ENCODE results near the gene PACRG. TPM values are rescaled to one million over a fixed set of nuclear protein-coding genes. Genes with fewer than 3 reads are reported as not detected.

PACRG gene
- total and polyA plus RNA-seq, 2 experiments from 2014 or later, result 0.17 to 0.68 TPM

- Histone ChIP-seq H3F3A (replicated peaks; ENCODE audit: low read depth) (no peaks in the 10 kb centered on the region), H3K4me2 (no peak overlapping the region), H2AFZ (no peak overlapping the region), H3K79me2 (replicated peaks; ENCODE audit: insufficient read depth) (no peaks in the 10 kb centered on the region), H4K20me1 (replicated peaks; ENCODE audit: insufficient read depth) (no peaks in the 10 kb centered on the region), H3K4me1 (ENCODE audit: insufficient read depth) (peaks cover 14% of the 10 kb centered on the region), H3K27me3 (ENCODE audit: insufficient read depth) (no peaks in the 10 kb centered on the region), H3K4me3 (no peak overlapping the region), H3K36me3 (ENCODE audit: insufficient read depth) (no peaks in the 10 kb centered on the region), H3K27ac (ENCODE audit: low read depth) (no peak overlapping the region), H3K9me2 (ENCODE audit: insufficient read depth) (no peaks in the 10 kb centered on the region)
- H3K27ac Mint-ChIP-seq, result no peak overlapping the region
- ATAC-seq (no peak), DNase-seq (ENCODE audit: low spot score) (no peak)
- peaks cover 11% of the 10 kb centered on the region for H3K4me1 Mint-ChIP-seq
- no peak for TF ChIP-seq CREB1 (CRISPR knock-in tag; IDR thresholded peaks at IDR 0.05; ENCODE audit: low read depth)
- no peak for TF ChIP-seq POLR2AphosphoS5 (IDR thresholded peaks at IDR 0.05; ENCODE audit: low read depth)
- TF ChIP-seq NANOG (IDR thresholded peaks at IDR 0.05; ENCODE audit: borderline replicate concordance), result no peak
- TF ChIP-seq EZH2phosphoT487 (IDR thresholded peaks at IDR 0.05; ENCODE audit: unreplicated experiment), result no peak
- no peak for TF ChIP-seq STAT1 (IDR thresholded peaks at IDR 0.05; ENCODE audit: unreplicated experiment)
- TF ChIP-seq, protein P1, sequence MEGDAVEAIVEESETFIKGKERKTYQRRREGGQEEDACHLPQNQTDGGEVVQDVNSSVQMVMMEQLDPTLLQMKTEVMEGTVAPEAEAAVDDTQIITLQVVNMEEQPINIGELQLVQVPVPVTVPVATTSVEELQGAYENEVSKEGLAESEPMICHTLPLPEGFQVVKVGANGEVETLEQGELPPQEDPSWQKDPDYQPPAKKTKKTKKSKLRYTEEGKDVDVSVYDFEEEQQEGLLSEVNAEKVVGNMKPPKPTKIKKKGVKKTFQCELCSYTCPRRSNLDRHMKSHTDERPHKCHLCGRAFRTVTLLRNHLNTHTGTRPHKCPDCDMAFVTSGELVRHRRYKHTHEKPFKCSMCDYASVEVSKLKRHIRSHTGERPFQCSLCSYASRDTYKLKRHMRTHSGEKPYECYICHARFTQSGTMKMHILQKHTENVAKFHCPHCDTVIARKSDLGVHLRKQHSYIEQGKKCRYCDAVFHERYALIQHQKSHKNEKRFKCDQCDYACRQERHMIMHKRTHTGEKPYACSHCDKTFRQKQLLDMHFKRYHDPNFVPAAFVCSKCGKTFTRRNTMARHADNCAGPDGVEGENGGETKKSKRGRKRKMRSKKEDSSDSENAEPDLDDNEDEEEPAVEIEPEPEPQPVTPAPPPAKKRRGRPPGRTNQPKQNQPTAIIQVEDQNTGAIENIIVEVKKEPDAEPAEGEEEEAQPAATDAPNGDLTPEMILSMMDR (conservative IDR thresholded peaks at IDR 0.05; ENCODE audit: low read depth in 2 of 2), result no peak
- no peak for TF ChIP-seq ZNF331 (CRISPR knock-in tag; IDR thresholded peaks at IDR 0.05; ENCODE audit: low read depth)
- TF ChIP-seq ZNF462 (CRISPR knock-in tag; IDR thresholded peaks at IDR 0.05), result no peak
- H3K27me3 Mint-ChIP-seq (ENCODE audit: insufficient read depth, low read depth, poor library complexity), result no peaks in the 10 kb centered on the region
- no peak overlapping the region for H3K4me3 Mint-ChIP-seq
- H3K9me3 Mint-ChIP-seq, result no peaks in the 10 kb centered on the region
- H3K36me3 Mint-ChIP-seq (ENCODE audit: low read depth), result no peaks in the 10 kb centered on the region
Measured at GRCh38 chr6:163078712-163079111, 350.9 kb downstream of the PACRG start.
